Right lobe of liver (tissue), 6 donors: ENCODE results near the gene HOXB1. TPM values are rescaled to one million over a fixed set of nuclear protein-coding genes. Genes with fewer than 3 reads are reported as not detected.

Source experiments
- ATAC-seq, 4 donors: fragments of 200-7000 bp; cut with Tn5 transposase; one replicate each; pipeline ENCODE4 v1.9.1; 2020; ENCODE audit warnings: mild to moderate bottlenecking in 4 of 4, moderate library complexity in 4 of 4
- DNase-seq, 3 donors: peaks; one replicate each; pipeline ENCODE4 v3.0.0-alpha.2; 2020
- H3K27ac ChIP-seq, 3 donors: fragments of 200-600 bp; one replicate each; pipeline ENCODE4 v1.8.0; 2022
- H3K27me3 ChIP-seq, 2 donors: fragments of 200-600 bp; one replicate each; pipeline ENCODE4 v1.8.0; 2022
- H3K36me3 ChIP-seq, 4 donors: fragments of 200-600 bp; sonication (generic) in 1 of 4; one replicate each; pipeline versions ENCODE4 v1.5.1 to v1.8.0; 2017 to 2022; ENCODE audit warnings: control low read depth in 1 of 4
- H3K4me1 ChIP-seq, 4 donors: fragments of 200-600 bp; sonication (generic) in 1 of 4; one replicate each; pipeline versions ENCODE4 v1.5.1 to v1.8.0; 2017 to 2022; ENCODE audit warnings: control low read depth in 1 of 4
- H3K4me3 ChIP-seq, 3 donors: fragments of 200-600 bp; one replicate each; pipeline ENCODE4 v1.8.0; 2022
- H3K9me3 ChIP-seq, 4 donors: fragments of 200-600 bp; sonication (generic) in 1 of 4; one replicate each; pipeline versions ENCODE4 v1.5.1 to v1.8.0; 2017 to 2022; ENCODE audit warnings: control low read depth in 1 of 4
- POLR2A ChIP-seq: fragments of 450-650 bp; IDR thresholded peaks from one replicate; pipeline ENCODE4 v1.6.1; 2017; ENCODE audit warnings: antibody characterized with exemption, mild to moderate bottlenecking
- WGBS: methylation state at CpG from one replicate; pipeline ENCODE4 v1.1.6; 2018; ENCODE audit warnings: low coverage, low lambda C conversion rate; ENCODE audit not compliant: insufficient coverage; ENCODE audit errors: missing lambda C conversion rate; 5-methylcytosine and 5-hydroxymethylcytosine counted together
- intact Hi-C, 2 donors: fragments of 100-400 bp; cut with DNase I; formaldehyde crosslinking; loops; one replicate each; pipeline versions ENCODE4 v1.11.2 to v1.14.1; 2022
- total RNA-seq, 6 experiments: library from RNA; depleted of rRNA in 2 of 6; stranded (reverse); fragments of >200 nt in 2 of 6; fragmentation: NEBNext Ultra II Directional in 3 of 6; extraction: Animal tissue kit (Norgen Biotek cat#: 25700) in 3 of 6; gene quantifications; one replicate each; pipeline versions ENCODE4 v1.1.0 to v1.2.4, GENCODE V29; 2016 to 2023
- TF ChIP-seq, protein P1 (sequence below), 4 donors: fragments of 200-600 bp in 3 of 4; fragments of 450-650 bp in 1 of 4; IDR thresholded peaks; one replicate each; pipeline versions ENCODE4 v1.5.1 to v1.8.0; 2016 to 2022; ENCODE audit warnings: antibody characterized with exemption in 4 of 4, mild to moderate bottlenecking in 2 of 4
- donor health status: DM: no; HTN: yes; CAD: no.
- donor health status: DM: no; HTN: no; CAD: no.
- donor health status: DM: no; HTN: no; CAD: no.
- donor health status: DM: no; HTN: yes; CAD: no.
- donor health status: DM: no; HTN: yes; CAD: no.

The HOXB1 gene
- total RNA-seq, 6 experiments from 2014 or later = not detected

DNA sequence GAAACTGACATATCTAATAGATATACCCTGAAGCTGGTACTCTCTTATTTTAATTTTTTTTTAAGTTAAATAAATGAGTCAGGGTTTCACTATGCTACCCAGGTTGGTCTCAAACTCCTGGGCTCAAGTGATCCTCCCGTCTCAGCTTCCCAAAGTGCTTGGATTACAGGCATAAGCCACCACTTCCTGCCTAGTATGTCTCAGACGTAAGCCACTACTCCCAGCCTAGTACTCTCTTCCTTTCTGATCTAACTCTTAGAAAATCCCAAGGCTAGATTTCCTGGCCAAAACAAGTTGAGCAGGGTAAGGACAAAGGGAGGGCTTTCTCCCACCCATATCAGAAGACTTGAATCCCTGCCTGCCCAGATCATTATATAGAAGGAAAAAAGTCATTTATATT, 33.7 kb downstream of the HOXB1 start:
- 17% methylated on average over 2 of the region's 2 CpGs for WGBS
- no peak for DNase-seq
- Histone ChIP-seq H3K9me3 (no peaks in the 10 kb centered on the region), H3K27ac (no peak overlapping the region), H3K27me3 (peaks cover 0 to 9% of the 10 kb centered on the region in 2 donors), H3K4me1 (peaks cover 0 to 9% (median 4%) of the 10 kb centered on the region in 4 donors), H3K4me3 (no peak overlapping the region), H3K36me3 (no peaks in the 10 kb centered on the region)
- peak; percentile 12 to 45 (median 28) for ATAC-seq
- TF ChIP-seq POLR2A = no peak
- TF ChIP-seq, protein P1, sequence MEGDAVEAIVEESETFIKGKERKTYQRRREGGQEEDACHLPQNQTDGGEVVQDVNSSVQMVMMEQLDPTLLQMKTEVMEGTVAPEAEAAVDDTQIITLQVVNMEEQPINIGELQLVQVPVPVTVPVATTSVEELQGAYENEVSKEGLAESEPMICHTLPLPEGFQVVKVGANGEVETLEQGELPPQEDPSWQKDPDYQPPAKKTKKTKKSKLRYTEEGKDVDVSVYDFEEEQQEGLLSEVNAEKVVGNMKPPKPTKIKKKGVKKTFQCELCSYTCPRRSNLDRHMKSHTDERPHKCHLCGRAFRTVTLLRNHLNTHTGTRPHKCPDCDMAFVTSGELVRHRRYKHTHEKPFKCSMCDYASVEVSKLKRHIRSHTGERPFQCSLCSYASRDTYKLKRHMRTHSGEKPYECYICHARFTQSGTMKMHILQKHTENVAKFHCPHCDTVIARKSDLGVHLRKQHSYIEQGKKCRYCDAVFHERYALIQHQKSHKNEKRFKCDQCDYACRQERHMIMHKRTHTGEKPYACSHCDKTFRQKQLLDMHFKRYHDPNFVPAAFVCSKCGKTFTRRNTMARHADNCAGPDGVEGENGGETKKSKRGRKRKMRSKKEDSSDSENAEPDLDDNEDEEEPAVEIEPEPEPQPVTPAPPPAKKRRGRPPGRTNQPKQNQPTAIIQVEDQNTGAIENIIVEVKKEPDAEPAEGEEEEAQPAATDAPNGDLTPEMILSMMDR (IDR thresholded peaks at IDR 0.05) = no peak
- intact Hi-C loops = no loop called here

DNA sequence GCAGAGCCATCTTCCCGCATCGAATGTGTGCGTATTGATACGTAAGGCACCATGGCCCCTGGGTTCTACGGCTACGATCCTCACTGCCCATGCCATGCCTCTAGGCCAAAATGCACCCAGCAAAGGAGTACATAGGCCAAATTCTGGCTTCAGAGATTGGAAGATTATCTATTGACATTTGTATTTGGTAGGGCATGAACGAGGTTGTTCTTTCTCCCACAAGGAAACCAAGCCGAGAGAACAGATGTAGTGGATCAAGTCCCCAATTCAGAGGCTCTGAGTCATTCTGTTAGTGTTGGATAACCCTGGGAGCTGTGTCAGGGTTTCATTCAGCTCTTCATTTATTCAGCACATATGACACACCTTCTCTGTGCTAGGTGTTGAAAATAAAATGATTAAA, 36.5 kb downstream of the HOXB1 start:
- ATAC-seq (no peak), DNase-seq (no peak)
- TF ChIP-seq, protein P1 (IDR thresholded peaks at IDR 0.05) = no peak
- TF ChIP-seq POLR2A = no peak
- Histone ChIP-seq H3K4me3 (no peak overlapping the region), H3K9me3 (no peaks in the 10 kb centered on the region), H3K4me1 (peaks cover 0 to 9% (median 4%) of the 10 kb centered on the region in 4 donors), H3K27me3 (peaks cover 0 to 9% of the 10 kb centered on the region in 2 donors), H3K36me3 (no peaks in the 10 kb centered on the region), H3K27ac (no peak overlapping the region)
- intact Hi-C loops = no loop called here
- WGBS = 89% methylated on average over 2 of the region's 8 CpGs

DNA sequence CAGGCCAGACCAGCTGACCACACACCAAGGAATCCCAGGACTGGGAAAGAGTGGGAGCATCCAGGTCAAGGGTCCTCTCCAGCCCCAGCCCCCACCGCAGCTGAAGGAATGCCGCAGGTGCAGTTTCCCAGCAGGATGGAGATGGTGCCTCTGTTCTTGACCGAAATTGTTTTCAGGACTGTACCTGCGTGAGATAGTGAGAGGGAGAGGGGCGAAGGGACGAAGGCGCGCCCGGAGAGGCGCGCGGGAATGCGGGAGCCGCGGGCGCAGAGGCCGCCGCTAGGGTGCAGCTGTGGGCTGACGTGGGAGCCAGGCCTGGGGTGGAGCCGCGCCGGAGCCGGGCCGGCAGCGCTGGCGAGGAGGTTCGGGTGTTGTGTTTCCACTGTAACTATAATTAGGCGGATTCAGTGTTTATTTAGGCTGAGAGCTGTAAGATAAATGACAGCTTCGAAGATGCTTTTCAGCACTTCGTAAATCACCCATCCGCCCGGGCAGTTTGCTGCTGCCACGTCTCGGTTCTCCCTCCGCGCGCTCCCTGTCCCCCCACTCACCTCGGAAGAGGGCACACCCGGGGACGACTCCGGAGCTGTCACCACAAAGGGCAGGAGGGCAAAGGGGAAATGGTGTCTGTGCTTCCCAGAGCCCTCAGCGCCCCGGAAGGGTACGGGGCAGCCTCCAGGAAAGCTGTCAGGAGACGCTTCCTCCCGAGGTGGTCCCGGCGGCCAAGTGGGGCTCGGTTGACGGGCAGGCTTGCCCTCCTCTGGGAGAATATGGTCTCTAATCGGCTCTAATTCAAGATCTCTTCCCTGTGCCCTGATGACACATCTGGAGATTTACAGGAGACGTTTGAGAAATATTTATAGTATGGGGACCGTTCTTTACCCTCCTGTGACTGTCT, 38.2 kb downstream of the HOXB1 start:
- Histone ChIP-seq H3K9me3 (no peaks in the 10 kb centered on the region), H3K36me3 (no peaks in the 10 kb centered on the region), H3K27ac (peak overlapping the region in 2 of 3 donors; percentile 11 to 33), H3K4me1 (peaks cover 0 to 9% (median 4%) of the 10 kb centered on the region in 4 donors), H3K27me3 (peaks cover 0 to 9% of the 10 kb centered on the region in 2 donors), H3K4me3 (peak overlapping the region in 1 of 3 donors; percentile 27)
- DNase-seq (peak; percentile 65 to 71 (median 69)), ATAC-seq (peak; percentile 83 to 93 (median 92))
- WGBS = 3% methylated on average over 18 of the region's 53 CpGs
- intact Hi-C loops = no loop called here
- TF ChIP-seq POLR2A = no peak
- TF ChIP-seq, protein P1 (IDR thresholded peaks at IDR 0.05) = peak; percentile 58 to 88 (median 86)

DNA sequence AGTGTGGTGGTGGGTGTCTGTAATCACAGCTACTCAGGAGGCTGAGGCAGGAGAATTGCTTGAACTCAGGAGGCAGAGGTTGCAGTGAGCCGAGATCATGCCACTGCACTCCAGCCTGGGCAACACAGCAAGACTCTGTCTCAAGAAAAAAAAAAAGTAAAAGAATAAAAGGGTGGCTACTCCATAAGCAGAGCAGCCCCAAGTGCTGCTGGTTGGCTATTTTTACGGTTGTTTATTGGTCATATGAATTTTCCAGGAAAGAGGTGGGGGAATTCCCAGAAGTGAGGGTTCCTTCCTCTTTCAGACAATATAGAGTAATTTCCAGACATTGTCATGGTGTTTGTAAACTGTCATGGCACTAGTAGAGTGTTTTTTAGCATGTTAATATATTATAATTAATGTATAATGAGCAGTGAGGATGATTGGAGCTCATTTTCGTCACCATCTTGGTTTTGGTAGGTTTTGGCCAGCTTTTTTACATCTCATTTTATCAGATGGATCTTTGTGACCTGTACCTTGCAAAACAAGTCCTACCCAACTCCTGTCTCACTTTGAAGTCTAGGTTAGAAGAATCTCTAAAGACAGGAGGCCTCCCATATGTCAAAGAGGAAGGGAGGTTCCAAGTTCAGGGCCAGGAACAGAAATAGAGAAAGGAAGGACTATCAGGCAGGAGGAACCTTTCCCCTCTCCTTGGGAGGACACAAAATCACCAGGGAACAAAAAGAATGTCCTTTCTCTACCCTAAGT, 39.1 kb downstream of the HOXB1 start:
- no peaks in the 10 kb centered on the region for H3K9me3 ChIP-seq
- no peak overlapping the region for H3K27ac ChIP-seq
- 63% methylated on average over 3 of the region's 3 CpGs for WGBS
- DNase-seq (no peak), ATAC-seq (peak in 2 of 4 donors; percentile 29 to 43)
- H3K4me3 ChIP-seq = no peak overlapping the region
- H3K36me3 ChIP-seq = no peaks in the 10 kb centered on the region
- no peak for TF ChIP-seq POLR2A
- TF ChIP-seq, protein P1 (IDR thresholded peaks at IDR 0.05) = no peak
- peaks cover 0 to 9% of the 10 kb centered on the region in 2 donors for H3K27me3 ChIP-seq
- H3K4me1 ChIP-seq = peaks cover 0 to 9% (median 4%) of the 10 kb centered on the region in 4 donors
- intact Hi-C loops = no loop called here
